HepG2 (cell line): Measurements from ENCODE around the gene TNP2. TPM values are rescaled to one million over a fixed set of nuclear protein-coding genes. Genes with fewer than 3 reads are reported as not detected.

Experiments
- ATF7-NPFF ChIP-seq: sonication (generic); formaldehyde crosslinking; IDR thresholded peaks from 2 replicates; pipeline ENCODE4 v1.8.1; 2023; ENCODE audit warnings: mild to moderate bottlenecking, low read depth, missing genetic modification reagents, moderate library complexity
- DR1 ChIP-seq: sonication (generic); formaldehyde crosslinking; IDR thresholded peaks from 2 replicates; pipeline ENCODE4 v1.8.0; 2021; ENCODE audit warnings: mild to moderate bottlenecking, missing genetic modification reagents, inconsistent platforms
- KDM4B ChIP-seq: sonication (generic); formaldehyde crosslinking; IDR thresholded peaks from 2 replicates; pipeline ENCODE4 v1.4.0; 2020; ENCODE audit warnings: missing genetic modification reagents
- KLF13 ChIP-seq: sonication (generic); formaldehyde crosslinking; IDR thresholded peaks from 2 replicates; pipeline ENCODE4 v1.4.0; 2020; ENCODE audit warnings: mild to moderate bottlenecking, missing genetic modification reagents
- TBX3 ChIP-seq: fragments of 450-650 bp; IDR thresholded peaks from 2 replicates; pipeline ENCODE4 v1.6.1; 2017; ENCODE audit warnings: antibody characterized with exemption, mild to moderate bottlenecking, inconsistent platforms, borderline replicate concordance
- ZBTB25 ChIP-seq: IDR thresholded peaks from 2 replicates; pipeline ENCODE4 v1.6.1; 2018; ENCODE audit warnings: missing genetic modification reagents
- ZKSCAN8 ChIP-seq: IDR thresholded peaks from 2 replicates; pipeline ENCODE4 v1.6.1; 2016; ENCODE audit warnings: borderline replicate concordance, missing genetic modification reagents, missing compliant biosample characterization
- ZNF142 ChIP-seq: sonication (generic); formaldehyde crosslinking; IDR thresholded peaks from 2 replicates; pipeline ENCODE4 v1.4.0; 2020; ENCODE audit warnings: missing genetic modification reagents
- ZNF441 ChIP-seq: sonication (generic); formaldehyde crosslinking; IDR thresholded peaks from 2 replicates; pipeline ENCODE4 v1.7.0; 2021; ENCODE audit warnings: missing genetic modification reagents, borderline replicate concordance
- ZNF510 ChIP-seq: sonication (generic); formaldehyde crosslinking; IDR thresholded peaks from 2 replicates; pipeline ENCODE4 v1.4.0; 2020; ENCODE audit warnings: low read depth, mild to moderate bottlenecking, missing genetic modification reagents
- ZNF703 ChIP-seq: sonication (generic); formaldehyde crosslinking; IDR thresholded peaks from 2 replicates; pipeline ENCODE4 v1.5.1; 2020; ENCODE audit warnings: missing genetic modification reagents, mild to moderate bottlenecking, moderate library complexity, borderline replicate concordance
- polyA plus RNA-seq, 8 experiments: library from polyadenylated mRNA; depleted of rRNA in 3 of 8; stranded (reverse) in 7 of 8; unstranded in 1 of 8; fragments of >200 nt; fragmentation: Illumina TruSeq in 4 of 8; extraction: Trizol in 4 of 8; gene quantifications; 2 replicates each; pipeline versions ENCODE4 v1.2.1 to v1.2.3, GENCODE V29; 2011 to 2016; ENCODE audit warnings: low read depth in 4 of 8, missing spikeins in 1 of 8, mixed read lengths in 1 of 8; ENCODE audit not compliant: insufficient read depth in 1 of 8
- total RNA-seq, 5 experiments: library from RNA; depleted of rRNA; stranded (reverse); fragments of >200 nt; fragmentation: Illumina TruSeq; extraction: Trizol; gene quantifications; 2 replicates each; pipeline ENCODE4 v1.2.3, GENCODE V29; 2016; ENCODE audit warnings: low read depth in 1 of 5
- TF ChIP-seq, protein P1 (sequence below): IDR thresholded peaks from 2 replicates; pipeline ENCODE4 v1.6.1; 2016

The TNP2 gene
- total and polyA plus RNA-seq, 2 of the 13 experiments (the other 11 are each of a cell fraction or from before 2014, with no cell fraction given), result not detected

DNA sequence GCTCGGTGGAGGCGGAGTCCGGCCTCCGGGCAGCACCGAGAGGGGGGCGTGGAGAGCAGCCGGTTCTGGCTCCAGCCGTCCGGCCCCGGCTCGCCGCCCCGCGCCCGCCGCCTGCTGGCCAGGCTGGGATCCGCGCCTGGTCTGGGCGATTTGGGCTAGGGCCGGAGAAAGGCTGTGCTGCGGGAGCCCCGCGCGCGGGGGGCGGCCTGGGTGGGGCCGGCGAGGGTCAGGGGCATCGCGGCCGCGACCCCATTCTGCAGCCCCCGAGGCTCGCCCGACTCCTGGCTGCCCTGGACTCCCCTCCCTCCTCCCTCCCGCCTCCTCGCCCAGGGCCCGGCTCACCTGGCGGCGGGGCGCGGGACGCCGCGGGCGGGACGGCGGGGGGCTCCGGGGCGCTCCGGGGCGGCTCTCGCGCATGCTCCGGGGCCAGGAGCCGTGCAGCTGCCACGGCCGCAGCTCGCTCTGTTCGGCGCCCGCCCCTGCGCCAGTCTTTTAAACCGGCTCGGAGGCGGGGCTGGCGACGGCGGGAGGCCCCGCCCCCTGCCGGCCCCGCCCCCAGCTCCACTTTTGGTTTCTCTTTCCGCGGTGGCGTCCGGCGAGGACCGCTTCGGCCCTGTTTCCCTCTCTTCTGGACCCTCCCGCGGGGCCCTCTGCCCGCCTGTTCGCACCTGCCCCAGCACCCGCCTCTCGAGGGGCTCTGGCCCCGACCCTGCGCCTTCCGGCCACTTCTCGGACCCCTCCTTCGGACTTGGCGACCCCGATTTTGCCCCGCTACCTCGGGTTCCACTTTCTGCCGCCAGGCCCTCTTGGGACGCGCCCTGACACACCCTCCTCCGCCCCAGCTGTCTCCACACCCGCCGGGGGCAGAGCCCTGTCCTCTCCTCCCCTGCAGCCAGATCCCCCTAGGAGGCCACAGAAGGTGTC, 13.1 kb downstream of the TNP2 start, which contains the start of gene SOCS1 (continued):
- TF ChIP-seq ZNF142 (peak; percentile 78), ZNF441 (CRISPR knock-in tag) (peak; percentile 60; the same call in 1 of the 2 replicates), ATF7-NPFF (CRISPR knock-in tag) (peak; percentile 51), KLF13 (no peak), TBX3 (0 out of 2 replicates have a peak, but pooled peaks have one; percentile 22), ZKSCAN8 (CRISPR knock-in tag) (peak; percentile 11; the same call in 1 of the 2 replicates), ZNF510 (CRISPR knock-in tag) (no peak), ZNF703 (no peak; the same call in 1 of the 2 replicates), ZBTB25 (peak; percentile 17; the same call in 1 of the 2 replicates), DR1 (CRISPR knock-in tag) (peak; percentile 96), KDM4B (CRISPR knock-in tag) (no peak)
- TF ChIP-seq, protein P1, sequence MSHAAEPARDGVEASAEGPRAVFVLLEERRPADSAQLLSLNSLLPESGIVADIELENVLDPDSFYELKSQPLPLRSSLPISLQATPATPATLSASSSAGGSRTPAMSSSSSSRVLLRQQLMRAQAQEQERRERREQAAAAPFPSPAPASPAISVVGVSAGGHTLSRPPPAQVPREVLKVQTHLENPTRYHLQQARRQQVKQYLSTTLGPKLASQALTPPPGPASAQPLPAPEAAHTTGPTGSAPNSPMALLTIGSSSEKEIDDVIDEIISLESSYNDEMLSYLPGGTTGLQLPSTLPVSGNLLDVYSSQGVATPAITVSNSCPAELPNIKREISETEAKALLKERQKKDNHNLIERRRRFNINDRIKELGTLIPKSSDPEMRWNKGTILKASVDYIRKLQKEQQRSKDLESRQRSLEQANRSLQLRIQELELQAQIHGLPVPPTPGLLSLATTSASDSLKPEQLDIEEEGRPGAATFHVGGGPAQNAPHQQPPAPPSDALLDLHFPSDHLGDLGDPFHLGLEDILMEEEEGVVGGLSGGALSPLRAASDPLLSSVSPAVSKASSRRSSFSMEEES (CRISPR knock-in tag), result peak; percentile 20; the same call in 1 of the 2 replicates
